Hematopoietic multipotent progenitor cell treated with erythropoietin and hydrocortisone succinate and interleukin-3 and kit ligand, for 15 days (in vitro differentiated cells): ENCODE results near the gene ZC3H7B.

ENCODE experiments used
- DNase-seq: peaks from one replicate; pipeline ENCODE4 v3.0.0-alpha.2; 2015; ENCODE audit warnings: low spot score

ZC3H7B gene

GRCh38 chr22:41356430-41357028 lies 55.2 kb downstream of the ZC3H7B start:
- no peak for DNase-seq

- no peak for DNase-seq
These were observed 55.9 kb downstream of the ZC3H7B start for GRCh38 chr22:41357191-41357590.

GRCh38 chr22:41358927-41359326 lies 57.6 kb downstream of the ZC3H7B start:
- no peak for DNase-seq

- no peak for DNase-seq
These were observed 58.1 kb downstream of the ZC3H7B start for GRCh38 chr22:41359376-41359775.

- DNase-seq, result no peak
These were observed 58.8 kb downstream of the ZC3H7B start for GRCh38 chr22:41360126-41360525.

- no peak for DNase-seq
These were observed 60.5 kb downstream of the ZC3H7B start for GRCh38 chr22:41361716-41362310.

GRCh38 chr22:41362615-41363014 lies 61.3 kb downstream of the ZC3H7B start:
- DNase-seq, result no peak

- DNase-seq, result no peak
These were observed 62.9 kb downstream of the ZC3H7B start for GRCh38 chr22:41364233-41364632.

GRCh38 chr22:41364955-41365354 lies 63.6 kb downstream of the ZC3H7B start:
- no peak for DNase-seq

GRCh38 chr22:41365425-41365824 lies 64.1 kb downstream of the ZC3H7B start:
- no peak for DNase-seq

- DNase-seq, result no peak
These were observed 65.2 kb downstream of the ZC3H7B start for GRCh38 chr22:41366323-41367029.

- DNase-seq, result peak; percentile 87
These were observed 65.8 kb downstream of the ZC3H7B start for GRCh38 chr22:41367039-41367679.

GRCh38 chr22:41367680-41368542 lies 66.6 kb downstream of the ZC3H7B start:
- DNase-seq, result no peak

GRCh38 chr22:41368543-41369423 lies 67.5 kb downstream of the ZC3H7B start:
- DNase-seq, result no peak

GRCh38 chr22:41369424-41369745 lies 68.1 kb downstream of the ZC3H7B start:
- no peak for DNase-seq

GRCh38 chr22:41369837-41370236 lies 68.5 kb downstream of the ZC3H7B start:
- no peak for DNase-seq

- DNase-seq, result no peak
These were observed 76.5 kb downstream of the ZC3H7B start for GRCh38 chr22:41377846-41378245.

- DNase-seq, result no peak
These were observed 79.6 kb downstream of the ZC3H7B start for GRCh38 chr22:41380993-41381328.

GRCh38 chr22:41381329-41382097 lies 80.2 kb downstream of the ZC3H7B start, which contains the start of gene TEF:
Gene TEF, plus strand, starts transcription at chr22:41381942. Its CDS starts 103 bp downstream, at chr22:41382045.
- peak; percentile 94 for DNase-seq

GRCh38 chr22:41382098-41382578 lies 80.8 kb downstream of the ZC3H7B start:
- DNase-seq, result peak; percentile 32
